Measurements from ENCODE around the gene PSMD6. TPM values are rescaled to one million over a fixed set of nuclear protein-coding genes. Genes with fewer than 3 reads are reported as not detected.

PSMD6 gene
- total and polyA plus RNA-seq, 12 donors, result 39.0 to 103 (median 86.3) TPM

DNA sequence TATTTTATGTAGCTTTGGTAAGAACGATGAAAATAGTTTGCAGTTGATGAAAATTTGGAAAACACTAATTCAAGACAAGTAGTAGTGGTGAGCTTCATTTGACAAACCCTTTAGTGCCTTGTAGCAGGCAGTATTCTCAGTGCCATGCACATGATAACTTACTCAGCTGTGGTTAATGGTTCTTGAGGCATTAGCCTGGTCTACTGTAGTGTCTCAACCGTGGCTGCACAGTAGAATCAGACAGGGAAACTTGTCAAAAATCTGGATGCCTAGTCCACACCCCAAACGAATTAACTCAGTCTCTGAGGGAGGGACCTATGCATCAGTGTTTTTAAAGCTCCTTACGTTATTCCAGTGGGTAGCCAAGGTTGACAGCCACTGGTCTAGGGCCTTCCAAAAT, 45.4 kb downstream of the PSMD6 start:
- peak overlapping the region in 2 of 10 donors; percentile 17 to 80 for H3K27ac ChIP-seq
- intact Hi-C loops (cut with DNase I), result no loop called here
- H3K9me3 ChIP-seq, result no peaks in the 10 kb centered on the region
- ATAC-seq (no peak), DNase-seq (no peak)
- TF ChIP-seq, protein P1, sequence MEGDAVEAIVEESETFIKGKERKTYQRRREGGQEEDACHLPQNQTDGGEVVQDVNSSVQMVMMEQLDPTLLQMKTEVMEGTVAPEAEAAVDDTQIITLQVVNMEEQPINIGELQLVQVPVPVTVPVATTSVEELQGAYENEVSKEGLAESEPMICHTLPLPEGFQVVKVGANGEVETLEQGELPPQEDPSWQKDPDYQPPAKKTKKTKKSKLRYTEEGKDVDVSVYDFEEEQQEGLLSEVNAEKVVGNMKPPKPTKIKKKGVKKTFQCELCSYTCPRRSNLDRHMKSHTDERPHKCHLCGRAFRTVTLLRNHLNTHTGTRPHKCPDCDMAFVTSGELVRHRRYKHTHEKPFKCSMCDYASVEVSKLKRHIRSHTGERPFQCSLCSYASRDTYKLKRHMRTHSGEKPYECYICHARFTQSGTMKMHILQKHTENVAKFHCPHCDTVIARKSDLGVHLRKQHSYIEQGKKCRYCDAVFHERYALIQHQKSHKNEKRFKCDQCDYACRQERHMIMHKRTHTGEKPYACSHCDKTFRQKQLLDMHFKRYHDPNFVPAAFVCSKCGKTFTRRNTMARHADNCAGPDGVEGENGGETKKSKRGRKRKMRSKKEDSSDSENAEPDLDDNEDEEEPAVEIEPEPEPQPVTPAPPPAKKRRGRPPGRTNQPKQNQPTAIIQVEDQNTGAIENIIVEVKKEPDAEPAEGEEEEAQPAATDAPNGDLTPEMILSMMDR (IDR thresholded peaks at IDR 0.05), result no peak
- H3K27me3 ChIP-seq, result no peaks in the 10 kb centered on the region
- peaks cover 0 to 69% (median 32%) of the 10 kb centered on the region in 9 donors for H3K4me1 ChIP-seq
- H3K4me3 ChIP-seq, result no peak overlapping the region
- H3K36me3 ChIP-seq, result peaks cover 0 to 44% (median 16%) of the 10 kb centered on the region in 9 donors
- 80 to 83% methylated on average over 4 of the region's 4 CpGs for WGBS, 2 donors

DNA sequence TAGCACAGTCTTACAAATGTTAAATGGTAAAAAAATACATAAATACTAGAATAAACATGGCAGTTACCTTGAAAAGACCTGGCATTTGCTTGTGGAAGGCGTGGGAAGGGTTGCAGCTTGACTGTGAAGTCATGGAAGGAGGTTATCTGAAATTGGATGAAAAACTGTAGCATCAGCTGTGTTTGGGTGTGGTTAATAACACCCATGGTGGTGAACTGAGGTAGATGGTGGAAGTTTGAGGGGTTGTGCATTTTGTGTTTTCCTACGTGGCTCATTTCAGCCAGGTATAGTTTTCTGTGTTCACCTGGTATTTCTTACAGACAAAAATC, 46.5 kb downstream of the PSMD6 start:
- WGBS, 2 donors, result 87 to 95% methylated on average over 2 of the region's 2 CpGs
- TF ChIP-seq, protein P1 (IDR thresholded peaks at IDR 0.05), result no peak
- Histone ChIP-seq H3K27ac (peak overlapping the region in 2 of 10 donors; percentile 9 to 80), H3K9me3 (no peaks in the 10 kb centered on the region), H3K36me3 (peaks cover 0 to 37% (median 9%) of the 10 kb centered on the region in 9 donors), H3K4me1 (peaks cover 0 to 78% (median 42%) of the 10 kb centered on the region in 9 donors), H3K27me3 (no peaks in the 10 kb centered on the region), H3K4me3 (no peak overlapping the region)
- intact Hi-C loops (cut with DNase I), result no loop called here
- DNase-seq (no peak), ATAC-seq (peak in 2 of 8 donors; percentile 23 to 30)

DNA sequence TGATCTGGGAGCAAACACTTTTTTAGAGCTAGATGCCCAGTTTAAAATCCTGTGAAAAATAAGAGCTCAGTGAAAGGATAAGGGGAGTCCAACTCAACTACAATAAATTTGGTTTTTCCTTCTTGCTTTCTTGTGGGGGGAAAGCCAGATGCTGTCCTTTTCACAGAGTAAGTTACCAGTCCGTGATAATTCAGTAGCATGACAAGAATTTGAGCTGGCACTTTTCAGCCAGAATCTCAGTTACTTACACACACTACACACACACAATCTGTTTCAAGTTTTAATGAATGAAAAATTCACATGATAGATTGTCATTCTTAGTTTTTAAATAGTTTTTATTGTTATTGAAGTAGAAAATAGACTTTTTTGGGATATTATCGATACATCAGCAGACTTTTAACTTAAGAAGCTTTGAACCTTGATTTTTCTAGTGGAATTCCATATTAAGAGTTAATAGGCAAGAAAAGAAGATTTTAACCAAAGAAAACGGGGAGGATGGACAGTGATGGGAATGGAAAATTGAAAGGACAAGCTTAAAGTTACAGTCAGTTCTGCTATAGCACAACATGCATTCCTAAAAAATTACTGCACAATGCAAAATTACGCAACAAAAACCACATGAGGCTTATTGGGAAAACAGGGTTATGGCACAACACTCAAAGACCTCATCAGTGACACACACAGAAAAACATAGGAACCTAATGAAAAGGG, 47.0 kb downstream of the PSMD6 start:
- 84 to 86% methylated on average over 4 of the region's 4 CpGs for WGBS, 2 donors
- H3K27me3 ChIP-seq, result no peaks in the 10 kb centered on the region
- peaks cover 0 to 32% (median 5%) of the 10 kb centered on the region in 9 donors for H3K36me3 ChIP-seq
- ATAC-seq, result peak in 5 of 8 donors; percentile 31 to 74 (median 59)
- H3K4me1 ChIP-seq, result peaks cover 0 to 83% (median 44%) of the 10 kb centered on the region in 9 donors
- intact Hi-C loops (cut with DNase I), result no loop called here
- TF ChIP-seq, protein P1 (IDR thresholded peaks at IDR 0.05), result no peak
- no peaks in the 10 kb centered on the region for H3K9me3 ChIP-seq
- H3K27ac ChIP-seq, result peak overlapping the region in 2 of 10 donors; percentile 9 to 80
- no peak overlapping the region for H3K4me3 ChIP-seq
- no peak for DNase-seq

DNA sequence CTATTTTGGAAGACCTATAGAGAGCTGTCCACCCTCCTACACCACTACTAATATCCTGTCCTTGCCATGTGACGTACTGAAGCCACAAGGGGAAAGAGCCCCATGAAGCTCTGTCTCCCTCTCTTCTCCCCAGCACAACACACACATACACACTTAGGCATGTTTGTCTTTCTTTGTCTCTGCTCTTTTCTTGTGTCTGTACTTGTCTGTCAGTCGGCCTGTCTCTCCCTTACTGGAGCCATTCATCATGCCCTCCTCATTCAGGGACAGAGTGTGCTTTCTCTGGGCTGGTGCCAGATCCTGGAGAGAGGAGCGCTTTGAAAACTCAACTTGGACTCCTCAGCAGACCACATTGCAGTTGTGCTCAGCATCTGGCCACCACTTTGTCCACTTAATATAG, 47.6 kb downstream of the PSMD6 start:
- no peaks in the 10 kb centered on the region for H3K9me3 ChIP-seq

More for the DNA sequence above, 47.6 kb downstream of the PSMD6 start:
- H3K36me3 ChIP-seq, result peaks cover 0 to 26% (median 3%) of the 10 kb centered on the region in 9 donors
- peaks cover 0 to 84% (median 50%) of the 10 kb centered on the region in 9 donors for H3K4me1 ChIP-seq
- no peak overlapping the region for H3K4me3 ChIP-seq
- WGBS, 2 donors, result 38 to 41% methylated on average over 3 of the region's 3 CpGs
- peak; percentile 45 to 58 for DNase-seq
- TF ChIP-seq, protein P1 (IDR thresholded peaks at IDR 0.05), result no peak
- peak overlapping the region in 1 of 10 donors; percentile 80 for H3K27ac ChIP-seq
- intact Hi-C loops (cut with DNase I), result no loop called here
- no peaks in the 10 kb centered on the region for H3K27me3 ChIP-seq
- ATAC-seq, result peak in 7 of 8 donors; percentile 51 to 86 (median 74)
